Measurements from ENCODE around the gene SHISAL1.

GRCh38 chr22:44247923-44248892, 64.5 kb downstream of the SHISAL1 start:
- no peak for TF ChIP-seq POLR2A (IDR thresholded peaks at IDR 0.05)
- TF ChIP-seq, protein P1, sequence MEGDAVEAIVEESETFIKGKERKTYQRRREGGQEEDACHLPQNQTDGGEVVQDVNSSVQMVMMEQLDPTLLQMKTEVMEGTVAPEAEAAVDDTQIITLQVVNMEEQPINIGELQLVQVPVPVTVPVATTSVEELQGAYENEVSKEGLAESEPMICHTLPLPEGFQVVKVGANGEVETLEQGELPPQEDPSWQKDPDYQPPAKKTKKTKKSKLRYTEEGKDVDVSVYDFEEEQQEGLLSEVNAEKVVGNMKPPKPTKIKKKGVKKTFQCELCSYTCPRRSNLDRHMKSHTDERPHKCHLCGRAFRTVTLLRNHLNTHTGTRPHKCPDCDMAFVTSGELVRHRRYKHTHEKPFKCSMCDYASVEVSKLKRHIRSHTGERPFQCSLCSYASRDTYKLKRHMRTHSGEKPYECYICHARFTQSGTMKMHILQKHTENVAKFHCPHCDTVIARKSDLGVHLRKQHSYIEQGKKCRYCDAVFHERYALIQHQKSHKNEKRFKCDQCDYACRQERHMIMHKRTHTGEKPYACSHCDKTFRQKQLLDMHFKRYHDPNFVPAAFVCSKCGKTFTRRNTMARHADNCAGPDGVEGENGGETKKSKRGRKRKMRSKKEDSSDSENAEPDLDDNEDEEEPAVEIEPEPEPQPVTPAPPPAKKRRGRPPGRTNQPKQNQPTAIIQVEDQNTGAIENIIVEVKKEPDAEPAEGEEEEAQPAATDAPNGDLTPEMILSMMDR (IDR thresholded peaks at IDR 0.05) = no peak
- no peak for TF ChIP-seq EP300 (IDR thresholded peaks at IDR 0.05)

Measured in ovary (tissue), 3 donors.